Activated CD8-positive, alpha-beta memory T cell treated with anti-CD3 and anti-CD28 coated beads for 1 hour (primary cell): ENCODE results near the gene IQGAP2.

Experiments used
- DNase-seq, 2 donors: peaks; one replicate each; pipeline ENCODE4 v3.0.0-alpha.2; 2020; ENCODE audit warnings: low read depth in 1 of 2; ENCODE audit errors: extremely low read depth in 1 of 2

The IQGAP2 gene

GRCh38 chr5:76553251-76553650 lies 150.2 kb downstream of the IQGAP2 start:
- no peak for DNase-seq

- DNase-seq: no peak
Observed at GRCh38 chr5:76555114-76555513, 152.0 kb downstream of the IQGAP2 start.

- DNase-seq: no peak
Observed at GRCh38 chr5:76555717-76556116, 152.6 kb downstream of the IQGAP2 start.

GRCh38 chr5:76556511-76557221 lies 153.6 kb downstream of the IQGAP2 start:
- no peak for DNase-seq

- DNase-seq: no peak
Observed at GRCh38 chr5:76560952-76561891, 158.1 kb downstream of the IQGAP2 start.

GRCh38 chr5:76561959-76562358 lies 158.9 kb downstream of the IQGAP2 start:
- DNase-seq: no peak

- no peak for DNase-seq
Observed at GRCh38 chr5:76565009-76565408, 161.9 kb downstream of the IQGAP2 start.

GRCh38 chr5:76570153-76570552 lies 167.1 kb downstream of the IQGAP2 start:
- DNase-seq: no peak

GRCh38 chr5:76571559-76571958 lies 168.5 kb downstream of the IQGAP2 start:
- DNase-seq: no peak

- no peak for DNase-seq
Observed at GRCh38 chr5:76576450-76576849, 173.4 kb downstream of the IQGAP2 start.

- DNase-seq: no peak
Observed at GRCh38 chr5:76576996-76577395, 173.9 kb downstream of the IQGAP2 start.

GRCh38 chr5:76579166-76579937 lies 176.3 kb downstream of the IQGAP2 start:
- DNase-seq: no peak

- no peak for DNase-seq
Observed at GRCh38 chr5:76580981-76581380, 177.9 kb downstream of the IQGAP2 start.

- no peak for DNase-seq
Observed at GRCh38 chr5:76582230-76583162, 179.4 kb downstream of the IQGAP2 start.

GRCh38 chr5:76583163-76584047 lies 180.3 kb downstream of the IQGAP2 start:
- DNase-seq: no peak

- DNase-seq: no peak
Observed at GRCh38 chr5:76585783-76586217, 182.7 kb downstream of the IQGAP2 start.

- no peak for DNase-seq
Observed at GRCh38 chr5:76586531-76586930, 183.4 kb downstream of the IQGAP2 start.

- DNase-seq: no peak
Observed at GRCh38 chr5:76590027-76590426, 186.9 kb downstream of the IQGAP2 start.

GRCh38 chr5:76591366-76591765 lies 188.3 kb downstream of the IQGAP2 start:
- DNase-seq: no peak
